NK-92 treated with Interleukin-12 subunit alpha and Interleukin-12 subunit beta, amount 100 ng/mL, for 24 hours (cell line): ENCODE data around the gene PARD6B.
"Not testable (repeated sequence)": the region's sequence is repeated elsewhere in the genome, so short reads cannot be mapped to it uniquely, and the experiment has no call there.

Experiments
- DNase-seq: peaks from one replicate; lab custom pipeline; 2025; lab: John Stamatoyannopoulos, UW

PARD6B gene

GRCh38 chr20:50731055-50731929 is at the start of gene PARD6B:
TSS of gene PARD6B (plus strand) at chr20:50731580. CDS start at chr20:50731787, 207 bp downstream.
- DNase-seq, result peak; percentile 100

- no peak for DNase-seq
These were observed 49.3 kb upstream of the PARD6B start for GRCh38 chr20:50682065-50682464.

- DNase-seq, result no peak
These were observed 48.3 kb upstream of the PARD6B start for GRCh38 chr20:50682947-50683530.

- DNase-seq, result no peak
These were observed 47.8 kb upstream of the PARD6B start for GRCh38 chr20:50683570-50683969.

GRCh38 chr20:50686821-50687220 is 44.6 kb upstream of the PARD6B start:
- DNase-seq, result no peak

- no peak for DNase-seq
These were observed 43.0 kb upstream of the PARD6B start for GRCh38 chr20:50688256-50688975.

GRCh38 chr20:50689864-50690649 is 41.3 kb upstream of the PARD6B start:
- no peak for DNase-seq

GRCh38 chr20:50690650-50691572 is 40.5 kb upstream of the PARD6B start, which contains the start of gene RIPOR3:
TSS of gene RIPOR3 (minus strand) at chr20:50691542. CDS start at chr20:50691128, 414 bp downstream.
- DNase-seq, result no peak

- DNase-seq, result no peak
These were observed 39.5 kb upstream of the PARD6B start for GRCh38 chr20:50691573-50692551.

- DNase-seq, result no peak
These were observed 38.8 kb upstream of the PARD6B start for GRCh38 chr20:50692552-50692933.

- no peak for DNase-seq
These were observed 38.4 kb upstream of the PARD6B start for GRCh38 chr20:50693001-50693400.

GRCh38 chr20:50694379-50695134 is 36.8 kb upstream of the PARD6B start:
- DNase-seq, result no peak

GRCh38 chr20:50695135-50695872 is 36.1 kb upstream of the PARD6B start:
- no peak for DNase-seq

- DNase-seq, result not testable (repeated sequence)
These were observed 33.1 kb upstream of the PARD6B start for GRCh38 chr20:50698255-50698654.

- no peak for DNase-seq
These were observed 31.7 kb upstream of the PARD6B start for GRCh38 chr20:50699688-50700087.

GRCh38 chr20:50701041-50701963 is 30.1 kb upstream of the PARD6B start:
- DNase-seq, result no peak
